Uterus (tissue), 2 donors: Measurements from ENCODE around the gene VAMP1.

Experiments used
- CTCF ChIP-seq, 4 experiments: fragments of 200-600 bp in 2 of 4; fragments of 450-650 bp in 2 of 4; sonication (generic) in 2 of 4; IDR thresholded peaks; one replicate each; pipeline ENCODE4 v1.5.1; 2016 to 2019; ENCODE audit warnings: antibody characterized with exemption in 4 of 4, mild to moderate bottlenecking in 2 of 4, moderate library complexity in 1 of 4
- POLR2A ChIP-seq, 2 donors: fragments of 450-650 bp; IDR thresholded peaks; one replicate each; pipeline ENCODE4 v1.6.1; 2016; ENCODE audit warnings: antibody characterized with exemption in 2 of 2, mild to moderate bottlenecking in 1 of 2, moderate library complexity in 1 of 2

- no peak for TF ChIP-seq POLR2A (IDR thresholded peaks at IDR 0.05)
- no peak for TF ChIP-seq CTCF (IDR thresholded peaks at IDR 0.05)
Observed at GRCh38 chr12:6471989-6472360, 1.5 kb upstream of the VAMP1 start.
